Measurements from ENCODE around the gene PTPRN2. TPM values are rescaled to one million over a fixed set of nuclear protein-coding genes. Genes with fewer than 3 reads are reported as not detected.

Gene PTPRN2
- total RNA-seq, 1 experiment from 2014 or later = 1.1 TPM

DNA sequence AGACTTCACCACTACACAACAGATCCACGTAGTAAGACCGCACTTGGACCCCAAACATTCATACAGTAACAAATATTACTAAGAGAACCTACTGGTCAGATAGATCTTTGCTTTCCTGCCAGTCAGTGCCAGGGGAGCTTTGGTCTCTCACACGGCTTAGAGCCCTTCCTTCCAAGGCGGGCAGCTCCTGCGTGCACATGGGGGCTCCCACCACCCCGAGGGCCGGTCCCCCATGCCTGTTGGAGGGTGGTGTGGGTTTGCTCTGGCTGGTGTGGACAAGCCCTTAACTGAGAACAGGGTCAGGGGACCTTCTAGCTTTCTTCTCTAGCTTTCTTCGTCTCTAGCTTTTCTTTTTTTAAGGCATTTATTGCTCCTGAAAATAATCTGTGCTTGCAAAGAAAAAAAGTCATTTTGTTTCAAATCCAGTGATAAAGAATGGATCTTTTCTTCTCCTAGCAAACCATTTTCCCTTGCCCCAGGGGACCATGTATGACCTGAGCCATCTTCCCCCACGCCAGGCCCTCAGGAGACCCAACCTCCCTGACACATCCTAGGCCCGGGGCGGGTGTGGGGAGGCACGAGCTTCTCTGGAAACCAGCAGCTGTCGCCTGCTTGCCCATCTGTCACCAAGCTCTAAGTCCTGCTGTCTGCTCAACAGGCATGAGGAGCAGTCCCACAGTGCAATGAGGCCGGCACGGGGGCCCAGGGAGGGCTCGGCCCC lies 591.1 kb downstream of the PTPRN2 start:
- Histone ChIP-seq H3K27ac (ENCODE audit: low read length) (no peak overlapping the region), H3K36me3 (ENCODE audit: control insufficient read depth, insufficient read depth, low read length) (no peaks in the 10 kb centered on the region), H3K4me3 (ENCODE audit: low read depth in 2 of 2, low read length in 2 of 2) (no peak overlapping the region), H3K9me3 (ENCODE audit: control insufficient read depth, insufficient read depth, low read depth, low read length) (no peaks in the 10 kb centered on the region), H3K27me3 (ENCODE audit: control insufficient read depth, insufficient read depth, low read length) (no peaks in the 10 kb centered on the region), H3K4me1 (ENCODE audit: control insufficient read depth, insufficient read depth, low read length) (peaks cover 4% of the 10 kb centered on the region; the same call in 1 of the 2 replicates)
- no TSS peak for BruUV-seq (replicated peaks)
- DNase-seq (ENCODE audit: low read depth, low spot score) = no peak
- no peak for ATAC-seq
- in situ Hi-C loops (cut with HindIII; ENCODE audit: low pct_unique_long_range_greater_than_20kb, low sequenced_read_pairs) (no loop called here), intact Hi-C loops (cut with micrococcal nuclease; ENCODE audit: unreplicated experiment) (no loop called here)
- TF ChIP-seq, protein P1, sequence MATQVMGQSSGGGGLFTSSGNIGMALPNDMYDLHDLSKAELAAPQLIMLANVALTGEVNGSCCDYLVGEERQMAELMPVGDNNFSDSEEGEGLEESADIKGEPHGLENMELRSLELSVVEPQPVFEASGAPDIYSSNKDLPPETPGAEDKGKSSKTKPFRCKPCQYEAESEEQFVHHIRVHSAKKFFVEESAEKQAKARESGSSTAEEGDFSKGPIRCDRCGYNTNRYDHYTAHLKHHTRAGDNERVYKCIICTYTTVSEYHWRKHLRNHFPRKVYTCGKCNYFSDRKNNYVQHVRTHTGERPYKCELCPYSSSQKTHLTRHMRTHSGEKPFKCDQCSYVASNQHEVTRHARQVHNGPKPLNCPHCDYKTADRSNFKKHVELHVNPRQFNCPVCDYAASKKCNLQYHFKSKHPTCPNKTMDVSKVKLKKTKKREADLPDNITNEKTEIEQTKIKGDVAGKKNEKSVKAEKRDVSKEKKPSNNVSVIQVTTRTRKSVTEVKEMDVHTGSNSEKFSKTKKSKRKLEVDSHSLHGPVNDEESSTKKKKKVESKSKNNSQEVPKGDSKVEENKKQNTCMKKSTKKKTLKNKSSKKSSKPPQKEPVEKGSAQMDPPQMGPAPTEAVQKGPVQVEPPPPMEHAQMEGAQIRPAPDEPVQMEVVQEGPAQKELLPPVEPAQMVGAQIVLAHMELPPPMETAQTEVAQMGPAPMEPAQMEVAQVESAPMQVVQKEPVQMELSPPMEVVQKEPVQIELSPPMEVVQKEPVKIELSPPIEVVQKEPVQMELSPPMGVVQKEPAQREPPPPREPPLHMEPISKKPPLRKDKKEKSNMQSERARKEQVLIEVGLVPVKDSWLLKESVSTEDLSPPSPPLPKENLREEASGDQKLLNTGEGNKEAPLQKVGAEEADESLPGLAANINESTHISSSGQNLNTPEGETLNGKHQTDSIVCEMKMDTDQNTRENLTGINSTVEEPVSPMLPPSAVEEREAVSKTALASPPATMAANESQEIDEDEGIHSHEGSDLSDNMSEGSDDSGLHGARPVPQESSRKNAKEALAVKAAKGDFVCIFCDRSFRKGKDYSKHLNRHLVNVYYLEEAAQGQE (IDR thresholded peaks at IDR 0.05; ENCODE audit: insufficient read depth in 1 of 2, low read depth in 2 of 2, low read length in 1 of 2) = no peak
- TF ChIP-seq POLR2AphosphoS5 (IDR thresholded peaks at IDR 0.05; ENCODE audit: low read depth, low read length) (no peak), CTCF (IDR thresholded peaks at IDR 0.05) (no peak), SIN3A (IDR thresholded peaks at IDR 0.05; ENCODE audit: borderline replicate concordance, insufficient read depth, low read depth, low read length) (no peak), TCF7L2 (IDR thresholded peaks at IDR 0.05; ENCODE audit: low read depth, low read length) (no peak)
- ChIA-PET POLR2A (no interaction called here), CTCF (no interaction called here)

DNA sequence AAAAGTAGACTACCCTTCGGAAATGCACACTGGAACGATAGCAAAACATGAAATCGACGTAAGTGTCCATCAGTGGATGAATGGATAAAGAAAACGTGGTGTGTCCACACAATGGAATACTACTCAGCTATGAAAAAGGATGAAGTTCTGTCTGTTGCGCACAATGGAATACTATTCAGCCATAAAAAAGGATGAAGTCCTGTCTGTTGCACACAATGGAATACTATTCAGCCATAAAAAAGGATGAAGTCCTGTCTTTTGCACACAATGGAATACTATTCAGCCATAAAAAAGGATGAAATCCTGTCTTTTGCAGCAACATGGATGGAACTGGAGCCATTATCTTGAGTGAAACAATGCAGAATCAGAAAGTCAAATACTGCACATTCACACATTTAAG lies 591.8 kb downstream of the PTPRN2 start:
- CTCF ChIA-PET = no interaction called here
- in situ Hi-C loops (cut with HindIII; ENCODE audit: low pct_unique_long_range_greater_than_20kb, low sequenced_read_pairs) (no loop called here), intact Hi-C loops (cut with micrococcal nuclease; ENCODE audit: unreplicated experiment) (no loop called here)
- Histone ChIP-seq H3K27ac (ENCODE audit: low read length) (no peak overlapping the region), H3K9me3 (ENCODE audit: control insufficient read depth, insufficient read depth, low read depth, low read length) (no peaks in the 10 kb centered on the region), H3K4me3 (ENCODE audit: low read depth in 2 of 2, low read length in 2 of 2) (no peak overlapping the region), H3K36me3 (ENCODE audit: control insufficient read depth, insufficient read depth, low read length) (no peaks in the 10 kb centered on the region), H3K4me1 (ENCODE audit: control insufficient read depth, insufficient read depth, low read length) (no peaks in the 10 kb centered on the region), H3K27me3 (ENCODE audit: control insufficient read depth, insufficient read depth, low read length) (no peaks in the 10 kb centered on the region)
- TF ChIP-seq POLR2AphosphoS5 (IDR thresholded peaks at IDR 0.05; ENCODE audit: low read depth, low read length) = no peak
- TF ChIP-seq, protein P1 (IDR thresholded peaks at IDR 0.05; ENCODE audit: insufficient read depth in 1 of 2, low read depth in 2 of 2, low read length in 1 of 2) = no peak
- ATAC-seq (no peak), DNase-seq (ENCODE audit: low read depth, low spot score) (no peak)
- POLR2A ChIA-PET = no interaction called here
- no TSS peak for BruUV-seq (replicated peaks)
